HepG2 (cell line): ENCODE data around the gene SGSH. TPM values are rescaled to one million over a fixed set of nuclear protein-coding genes. Genes with fewer than 3 reads are reported as not detected.

Experiments
- ATAC-seq: fragments of 200-7000 bp; cut with Tn5 transposase; 3 replicates; pipeline ENCODE4 v1.9.1; 2020; ENCODE audit warnings: mild to moderate bottlenecking, moderate library complexity
- BruUV-seq: library from RNA; stranded (reverse); fragments of 400-500 nt; replicated peaks from 2 replicates; lab custom pipeline; 2021; lab: Mats Ljungman, UMichigan
- CTCF ChIA-PET: fragments of 300-600 bp; formaldehyde crosslinking; extraction: SDS; loops from one replicate; lab custom pipeline; 2021; ENCODE audit warnings: low total read pairs, inconsistent platforms, low intra/inter-chr PET ratio; lab: Yijun Ruan, JAX
- POLR2A ChIA-PET: fragments of 350-600 bp; sonication (Branson Sonifier 250); formaldehyde crosslinking; loops from one replicate; lab custom pipeline; 2020; ENCODE audit warnings: antibody characterized with exemption, inconsistent platforms; lab: Yijun Ruan, JAX
- DNase-seq: peaks from one replicate; pipeline ENCODE4 v3.0.0-alpha.2; 2015; ENCODE audit warnings: low spot score
- FAIRE-seq: peaks from 3 replicates; lab custom pipeline; 2011; peaks lifted over from hg19 to GRCh38; lab: Jason Lieb, UNC
- H2AFZ ChIP-seq: one replicate; pipeline ENCODE4 v1.6.1; 2011; ENCODE audit warnings: low read length, inconsistent platforms
- H3K27ac ChIP-seq: fragments of 300-600 bp; 3 replicates; pipeline ENCODE4 v1.8.0; 2011; ENCODE audit warnings: mixed run types, mild to moderate bottlenecking, mixed read lengths, low read length, inconsistent platforms; ENCODE audit not compliant: insufficient read depth; ENCODE audit errors: extremely low read length
- H3K27me3 ChIP-seq, 2 experiments: fragments of 200-600 bp in 1 of 2; 2 replicates in 1 of 2; 3 replicates in 1 of 2; pipeline versions ENCODE4 v1.6.0 to v1.8.0; 2011; ENCODE audit warnings: low read length in 2 of 2, mild to moderate bottlenecking in 2 of 2, moderate library complexity in 2 of 2, inconsistent platforms in 1 of 2; ENCODE audit not compliant: insufficient read depth in 2 of 2, control insufficient read depth in 1 of 2
- H3K36me3 ChIP-seq, 2 experiments: fragments of 200-600 bp in 1 of 2; replicated peaks in 1 of 2; 2 replicates in 1 of 2; 3 replicates in 1 of 2; pipeline versions ENCODE4 v1.5.1 to v1.8.0; 2011; ENCODE audit warnings: low read length in 2 of 2, inconsistent platforms in 1 of 2; ENCODE audit not compliant: insufficient read depth in 2 of 2, control insufficient read depth in 1 of 2
- H3K4me1 ChIP-seq: 2 replicates; pipeline ENCODE4 v1.5.1; 2012; ENCODE audit warnings: low read length, inconsistent platforms; ENCODE audit not compliant: insufficient read depth
- H3K4me2 ChIP-seq: 2 replicates; pipeline ENCODE4 v1.6.0; 2011; ENCODE audit warnings: low read depth, low read length, inconsistent platforms
- H3K4me3 ChIP-seq, 3 experiments: fragments of 200-600 bp in 1 of 3; sonication (generic), shearing (Covaris generic) in 1 of 3; replicated peaks in 1 of 3; 2 replicates each; pipeline ENCODE4 v1.5.1; 2011 to 2016; ENCODE audit warnings: low read length in 3 of 3, inconsistent platforms in 2 of 3, low read depth in 2 of 3, mild to moderate bottlenecking in 2 of 3, control low read depth in 1 of 3, mixed read lengths in 1 of 3; ENCODE audit not compliant: insufficient read depth in 1 of 3
- H3K79me2 ChIP-seq: one replicate; pipeline ENCODE4 v1.6.1; 2011; ENCODE audit warnings: low read length, inconsistent platforms; ENCODE audit not compliant: insufficient read depth
- H3K9ac ChIP-seq: 2 replicates; pipeline ENCODE4 v1.6.0; 2011; ENCODE audit warnings: mild to moderate bottlenecking, low read depth, low read length, inconsistent platforms; ENCODE audit not compliant: insufficient read depth
- H3K9me3 ChIP-seq: 2 replicates; pipeline ENCODE4 v1.5.1; 2012; ENCODE audit warnings: mild to moderate bottlenecking, low read length
- H4K20me1 ChIP-seq: 2 replicates; pipeline ENCODE4 v1.6.0; 2011; ENCODE audit warnings: inconsistent platforms, mild to moderate bottlenecking, low read length, moderate library complexity; ENCODE audit not compliant: insufficient read depth
- GTF2F1 ChIP-seq: fragments of 150-350 bp; IDR thresholded peaks from 2 replicates; pipeline ENCODE4 v1.6.1; 2014; ENCODE audit warnings: low read length
- HCFC1 ChIP-seq: fragments of 150-350 bp; IDR thresholded peaks from 2 replicates; pipeline ENCODE4 v1.6.1; 2014; ENCODE audit warnings: low read depth, low read length
- NFE2L1 ChIP-seq: sonication (generic); formaldehyde crosslinking; IDR thresholded peaks from 2 replicates; pipeline ENCODE4 v1.4.0; 2020; ENCODE audit warnings: missing genetic modification reagents, mild to moderate bottlenecking, borderline replicate concordance
- NR2F1 ChIP-seq, 2 experiments: fragments of 450-650 bp in 1 of 2; formaldehyde crosslinking in 1 of 2; IDR thresholded peaks; 2 replicates each; pipeline versions ENCODE4 v1.5.0 to v1.6.1; 2016 to 2020; ENCODE audit warnings: mild to moderate bottlenecking in 1 of 2, missing compliant biosample characterization in 1 of 2, missing genetic modification reagents in 1 of 2, moderate library complexity in 1 of 2
- SP4 ChIP-seq: sonication (generic); formaldehyde crosslinking; IDR thresholded peaks from 2 replicates; pipeline ENCODE4 v1.8.1; 2023; ENCODE audit warnings: mild to moderate bottlenecking, missing genetic modification reagents
- SP5 ChIP-seq: IDR thresholded peaks from 2 replicates; pipeline ENCODE4 v1.6.1; 2016; ENCODE audit warnings: low read depth, borderline replicate concordance
- SRSF9 ChIP-seq: fragments of 200-400 bp; formaldehyde crosslinking; IDR thresholded peaks from 2 replicates; pipeline ENCODE4 v1.6.1; 2018; ENCODE audit warnings: borderline replicate concordance, mild to moderate bottlenecking, low read depth, low read length; ENCODE audit not compliant: insufficient read depth, poor library complexity, severe bottlenecking
- TP53 ChIP-seq: sonication (generic); formaldehyde crosslinking; conservative IDR thresholded peaks from 2 replicates; pipeline ENCODE4 v1.4.0; 2020; ENCODE audit warnings: missing genetic modification reagents
- ZNF17 ChIP-seq: sonication (generic); formaldehyde crosslinking; IDR thresholded peaks from 2 replicates; pipeline ENCODE4 v1.5.0; 2020; ENCODE audit warnings: mild to moderate bottlenecking, missing genetic modification reagents
- ZNF24 ChIP-seq: fragments of 450-650 bp; IDR thresholded peaks from 2 replicates; pipeline ENCODE4 v1.6.1; 2017; ENCODE audit warnings: antibody characterized with exemption, mild to moderate bottlenecking
- ZNF724P ChIP-seq: sonication (generic); formaldehyde crosslinking; IDR thresholded peaks from 2 replicates; pipeline ENCODE4 v1.8.0; 2022; ENCODE audit warnings: missing genetic modification reagents, borderline replicate concordance
- ZNF839 ChIP-seq: sonication (generic); formaldehyde crosslinking; IDR thresholded peaks from 2 replicates; pipeline ENCODE4 v1.4.0; 2020; ENCODE audit warnings: missing genetic modification reagents, mild to moderate bottlenecking, borderline replicate concordance
- WGBS: methylation state at CpG from one replicate; pipeline ENCODE4 v1.1.6; 2017; ENCODE audit warnings: low lambda C conversion rate; 5-methylcytosine and 5-hydroxymethylcytosine counted together
- in situ Hi-C: cut with HindIII; loops from 2 replicates; pipeline ENCODE4 v1.10.0; 2017; ENCODE audit warnings: low pct_unique_long_range_greater_than_20kb; ENCODE audit not compliant: extremely low pct_ligation_motif_present
- intact Hi-C: fragments of 100-400 bp; cut with micrococcal nuclease; formaldehyde crosslinking; loops from one replicate; pipeline ENCODE4 v1.10.0; 2022; ENCODE audit not compliant: unreplicated experiment
- polyA plus RNA-seq, 8 experiments: library from polyadenylated mRNA; depleted of rRNA in 3 of 8; stranded (reverse) in 7 of 8; unstranded in 1 of 8; fragments of >200 nt; fragmentation: Illumina TruSeq in 4 of 8; extraction: Trizol in 4 of 8; gene quantifications; 2 replicates each; pipeline versions ENCODE4 v1.2.1 to v1.2.3, GENCODE V29; 2011 to 2016; ENCODE audit warnings: low read depth in 4 of 8, missing spikeins in 1 of 8, mixed read lengths in 1 of 8; ENCODE audit not compliant: insufficient read depth in 1 of 8
- total RNA-seq, 5 experiments: library from RNA; depleted of rRNA; stranded (reverse); fragments of >200 nt; fragmentation: Illumina TruSeq; extraction: Trizol; gene quantifications; 2 replicates each; pipeline ENCODE4 v1.2.3, GENCODE V29; 2016; ENCODE audit warnings: low read depth in 1 of 5
- TF ChIP-seq, protein P1 (sequence below): sonication (generic); formaldehyde crosslinking; IDR thresholded peaks from 2 replicates; pipeline ENCODE4 v1.5.0; 2020; ENCODE audit warnings: mild to moderate bottlenecking, missing genetic modification reagents, borderline replicate concordance
- TF ChIP-seq, protein P2 (sequence below): sonication (generic); formaldehyde crosslinking; IDR thresholded peaks from 2 replicates; pipeline ENCODE4 v1.5.0; 2020; ENCODE audit warnings: mild to moderate bottlenecking, low read depth, missing genetic modification reagents, borderline replicate concordance
- TF ChIP-seq, protein P3 (sequence below): sonication (generic); formaldehyde crosslinking; IDR thresholded peaks from 2 replicates; pipeline ENCODE4 v1.4.0; 2020; ENCODE audit warnings: missing genetic modification reagents
- TF ChIP-seq, protein P4 (sequence below): IDR thresholded peaks from 2 replicates; pipeline ENCODE4 v1.6.1; 2016; ENCODE audit warnings: missing compliant biosample characterization, missing genetic modification reagents, borderline replicate concordance

SGSH gene
- total and polyA plus RNA-seq, 2 of the 13 experiments (the other 11 are each of a cell fraction or from before 2014, with no cell fraction given), result 12.2 to 17.6 TPM

DNA sequence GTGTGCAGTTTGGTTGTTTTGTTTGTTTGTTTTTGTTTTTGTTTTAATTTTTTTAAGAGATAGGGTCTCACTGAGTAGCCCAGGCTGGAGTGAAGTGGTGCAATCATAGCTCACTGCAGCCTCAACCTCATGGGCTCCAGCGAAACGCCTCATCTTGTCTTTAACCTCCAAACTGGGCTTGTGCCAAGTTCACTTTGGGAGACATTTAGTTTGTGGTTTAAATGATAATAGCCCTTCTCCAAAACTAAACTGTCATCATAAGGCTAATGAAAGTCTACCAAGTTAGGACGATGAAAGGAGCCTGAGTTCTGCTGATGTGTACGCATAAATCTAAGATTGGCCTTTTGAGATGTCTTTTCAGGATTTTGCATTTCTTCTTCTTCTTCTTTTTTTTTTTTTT, 56.8 kb downstream of the SGSH start:
- no peaks in the 10 kb centered on the region for H3K4me1 ChIP-seq
- DNase-seq, result no peak
- TF ChIP-seq, protein P1, sequence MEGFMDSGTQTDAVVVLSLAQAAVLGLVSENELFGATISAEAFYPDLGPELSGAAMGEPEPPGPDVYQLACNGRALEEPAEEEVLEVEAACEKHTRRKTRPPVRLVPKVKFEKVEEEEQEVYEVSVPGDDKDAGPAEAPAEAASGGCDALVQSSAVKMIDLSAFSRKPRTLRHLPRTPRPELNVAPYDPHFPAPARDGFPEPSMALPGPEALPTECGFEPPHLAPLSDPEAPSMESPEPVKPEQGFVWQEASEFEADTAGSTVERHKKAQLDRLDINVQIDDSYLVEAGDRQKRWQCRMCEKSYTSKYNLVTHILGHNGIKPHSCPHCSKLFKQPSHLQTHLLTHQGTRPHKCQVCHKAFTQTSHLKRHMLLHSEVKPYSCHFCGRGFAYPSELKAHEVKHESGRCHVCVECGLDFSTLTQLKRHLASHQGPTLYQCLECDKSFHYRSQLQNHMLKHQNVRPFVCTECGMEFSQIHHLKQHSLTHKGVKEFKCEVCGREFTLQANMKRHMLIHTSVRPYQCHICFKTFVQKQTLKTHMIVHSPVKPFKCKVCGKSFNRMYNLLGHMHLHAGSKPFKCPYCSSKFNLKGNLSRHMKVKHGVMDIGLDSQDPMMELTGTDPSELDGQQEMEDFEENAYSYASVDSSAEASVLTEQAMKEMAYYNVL (CRISPR knock-in tag), result no peak
- TF ChIP-seq GTF2F1, result no peak
- TF ChIP-seq SRSF9, result no peak
- TF ChIP-seq SP4 (CRISPR knock-in tag), result no peak
- TF ChIP-seq ZNF17 (CRISPR knock-in tag), result no peak
- TF ChIP-seq NR2F1 (CRISPR knock-in tag; IDR thresholded peaks at IDR 0.05), result no peak
- no peak for TF ChIP-seq ZNF839 (CRISPR knock-in tag)
- TF ChIP-seq TP53 (CRISPR knock-in tag), result no peak
- TF ChIP-seq ZNF724P (CRISPR knock-in tag), result no peak
- TF ChIP-seq ZNF24, result no peak
- TF ChIP-seq, protein P2, sequence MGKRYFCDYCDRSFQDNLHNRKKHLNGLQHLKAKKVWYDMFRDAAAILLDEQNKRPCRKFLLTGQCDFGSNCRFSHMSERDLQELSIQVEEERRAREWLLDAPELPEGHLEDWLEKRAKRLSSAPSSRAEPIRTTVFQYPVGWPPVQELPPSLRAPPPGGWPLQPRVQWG (CRISPR knock-in tag), result no peak
- TF ChIP-seq HCFC1, result no peak
- no peak for TF ChIP-seq NFE2L1
- TF ChIP-seq SP5 (CRISPR knock-in tag), result no peak
- TF ChIP-seq, protein P3, sequence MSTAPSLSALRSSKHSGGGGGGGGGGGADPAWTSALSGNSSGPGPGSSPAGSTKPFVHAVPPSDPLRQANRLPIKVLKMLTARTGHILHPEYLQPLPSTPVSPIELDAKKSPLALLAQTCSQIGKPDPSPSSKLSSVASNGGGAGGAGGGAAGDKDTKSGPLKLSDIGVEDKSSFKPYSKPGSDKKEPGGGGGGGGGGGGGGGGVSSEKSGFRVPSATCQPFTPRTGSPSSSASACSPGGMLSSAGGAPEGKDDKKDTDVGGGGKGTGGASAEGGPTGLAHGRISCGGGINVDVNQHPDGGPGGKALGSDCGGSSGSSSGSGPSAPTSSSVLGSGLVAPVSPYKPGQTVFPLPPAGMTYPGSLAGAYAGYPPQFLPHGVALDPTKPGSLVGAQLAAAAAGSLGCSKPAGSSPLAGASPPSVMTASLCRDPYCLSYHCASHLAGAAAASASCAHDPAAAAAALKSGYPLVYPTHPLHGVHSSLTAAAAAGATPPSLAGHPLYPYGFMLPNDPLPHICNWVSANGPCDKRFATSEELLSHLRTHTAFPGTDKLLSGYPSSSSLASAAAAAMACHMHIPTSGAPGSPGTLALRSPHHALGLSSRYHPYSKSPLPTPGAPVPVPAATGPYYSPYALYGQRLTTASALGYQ (CRISPR knock-in tag), result no peak
- TF ChIP-seq, protein P4, sequence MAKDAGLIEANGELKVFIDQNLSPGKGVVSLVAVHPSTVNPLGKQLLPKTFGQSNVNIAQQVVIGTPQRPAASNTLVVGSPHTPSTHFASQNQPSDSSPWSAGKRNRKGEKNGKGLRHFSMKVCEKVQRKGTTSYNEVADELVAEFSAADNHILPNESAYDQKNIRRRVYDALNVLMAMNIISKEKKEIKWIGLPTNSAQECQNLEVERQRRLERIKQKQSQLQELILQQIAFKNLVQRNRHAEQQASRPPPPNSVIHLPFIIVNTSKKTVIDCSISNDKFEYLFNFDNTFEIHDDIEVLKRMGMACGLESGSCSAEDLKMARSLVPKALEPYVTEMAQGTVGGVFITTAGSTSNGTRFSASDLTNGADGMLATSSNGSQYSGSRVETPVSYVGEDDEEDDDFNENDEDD (CRISPR knock-in tag), result no peak
- TF ChIP-seq, all 625 proteins: peak for 0
- WGBS, result 60% methylated on average over 4 of the region's 4 CpGs
- H3K4me2 ChIP-seq, result no peak overlapping the region
- H3K4me3 ChIP-seq, result no peak overlapping the region
- ATAC-seq, result no peak
- in situ Hi-C loops, result no loop called here
- no peak overlapping the region for H2AFZ ChIP-seq
- H3K9me3 ChIP-seq, result no peaks in the 10 kb centered on the region
- intact Hi-C loops, result no loop called here
- ChIA-PET CTCF (no interaction called here), POLR2A (no interaction called here)
- no peak for FAIRE-seq
- H3K27ac ChIP-seq, result no peak overlapping the region
- H4K20me1 ChIP-seq, result no peaks in the 10 kb centered on the region
- peaks cover 2 to 23% of the 10 kb centered on the region in 2 experiments; a peak in 3 of 5 replicates for H3K27me3 ChIP-seq
- H3K79me2 ChIP-seq, result no peaks in the 10 kb centered on the region
- no peak overlapping the region for H3K9ac ChIP-seq
- H3K36me3 ChIP-seq, result no peaks in the 10 kb centered on the region
- BruUV-seq, result no TSS peak
